Measurements from ENCODE around the gene NDRG3.

Gene NDRG3

GRCh38 chr20:36745927-36746659 lies at the start of gene NDRG3:
Gene NDRG3 (minus strand): TSS chr20:36746090. CDS start chr20:36721735, 24,355 bp downstream.
- H3K4me3 Mint-ChIP-seq, result peak within 1 kb of the TSS; percentile 90
- no peaks in the 10 kb centered on the region for H3K36me3 Mint-ChIP-seq
- peaks cover 18% of the 10 kb centered on the region for H3K4me1 Mint-ChIP-seq (ENCODE audit: low read depth)
- H3K27me3 Mint-ChIP-seq, result no peaks in the 10 kb centered on the region
- peak within 1 kb of the TSS; percentile 92 for H3K27ac Mint-ChIP-seq
- H3K9me3 Mint-ChIP-seq (ENCODE audit: low read depth), result no peaks in the 10 kb centered on the region

- H3K36me3 Mint-ChIP-seq, result no peaks in the 10 kb centered on the region
- H3K27ac Mint-ChIP-seq, result no peak overlapping the region
- no peak overlapping the region for H3K4me3 Mint-ChIP-seq
- H3K27me3 Mint-ChIP-seq, result no peaks in the 10 kb centered on the region
- no peaks in the 10 kb centered on the region for H3K9me3 Mint-ChIP-seq (ENCODE audit: low read depth)
- H3K4me1 Mint-ChIP-seq (ENCODE audit: low read depth), result no peaks in the 10 kb centered on the region
These were observed 48.2 kb upstream of the NDRG3 start for GRCh38 chr20:36794116-36794474.

GRCh38 chr20:36793294-36794115 lies 47.6 kb upstream of the NDRG3 start:
- Mint-ChIP-seq H3K36me3 (no peaks in the 10 kb centered on the region), H3K4me3 (no peak overlapping the region), H3K9me3 (ENCODE audit: low read depth) (no peaks in the 10 kb centered on the region)

GRCh38 chr20:36792422-36792821 lies 46.5 kb upstream of the NDRG3 start:
- no peaks in the 10 kb centered on the region for H3K27me3 Mint-ChIP-seq
- no peak overlapping the region for H3K27ac Mint-ChIP-seq
- H3K4me1 Mint-ChIP-seq (ENCODE audit: low read depth), result no peaks in the 10 kb centered on the region
- H3K4me3 Mint-ChIP-seq, result no peak overlapping the region
- no peaks in the 10 kb centered on the region for H3K36me3 Mint-ChIP-seq
- no peaks in the 10 kb centered on the region for H3K9me3 Mint-ChIP-seq (ENCODE audit: low read depth)

More at GRCh38 chr20:36793294-36794115, 47.6 kb upstream of the NDRG3 start:
- Mint-ChIP-seq H3K4me1 (ENCODE audit: low read depth) (no peaks in the 10 kb centered on the region), H3K27me3 (no peaks in the 10 kb centered on the region), H3K27ac (no peak overlapping the region)

- Mint-ChIP-seq H3K27ac (no peak overlapping the region), H3K4me1 (ENCODE audit: low read depth) (no peaks in the 10 kb centered on the region), H3K9me3 (ENCODE audit: low read depth) (no peaks in the 10 kb centered on the region), H3K27me3 (no peaks in the 10 kb centered on the region), H3K36me3 (no peaks in the 10 kb centered on the region), H3K4me3 (no peak overlapping the region)
These were observed 46.0 kb upstream of the NDRG3 start for GRCh38 chr20:36791862-36792261.

GRCh38 chr20:36786663-36787062 lies 40.8 kb upstream of the NDRG3 start:
- no peaks in the 10 kb centered on the region for H3K4me1 Mint-ChIP-seq (ENCODE audit: low read depth)
- no peaks in the 10 kb centered on the region for H3K36me3 Mint-ChIP-seq
- no peak overlapping the region for H3K27ac Mint-ChIP-seq
- H3K27me3 Mint-ChIP-seq, result no peaks in the 10 kb centered on the region
- H3K9me3 Mint-ChIP-seq (ENCODE audit: low read depth), result no peaks in the 10 kb centered on the region
- no peak overlapping the region for H3K4me3 Mint-ChIP-seq

- no peaks in the 10 kb centered on the region for H3K36me3 Mint-ChIP-seq
- no peaks in the 10 kb centered on the region for H3K9me3 Mint-ChIP-seq (ENCODE audit: low read depth)
- H3K27ac Mint-ChIP-seq, result no peak overlapping the region
- H3K4me1 Mint-ChIP-seq (ENCODE audit: low read depth), result no peaks in the 10 kb centered on the region
- H3K27me3 Mint-ChIP-seq, result no peaks in the 10 kb centered on the region
- no peak overlapping the region for H3K4me3 Mint-ChIP-seq
These were observed 40.4 kb upstream of the NDRG3 start for GRCh38 chr20:36786246-36786645.

GRCh38 chr20:36785308-36785707 lies 39.4 kb upstream of the NDRG3 start:
- H3K27me3 Mint-ChIP-seq, result no peaks in the 10 kb centered on the region
- H3K4me1 Mint-ChIP-seq (ENCODE audit: low read depth), result no peaks in the 10 kb centered on the region
- H3K9me3 Mint-ChIP-seq (ENCODE audit: low read depth), result no peaks in the 10 kb centered on the region
- H3K4me3 Mint-ChIP-seq, result no peak overlapping the region
- no peaks in the 10 kb centered on the region for H3K36me3 Mint-ChIP-seq
- H3K27ac Mint-ChIP-seq, result no peak overlapping the region

- H3K9me3 Mint-ChIP-seq (ENCODE audit: low read depth), result no peaks in the 10 kb centered on the region
- no peak overlapping the region for H3K4me3 Mint-ChIP-seq
- no peaks in the 10 kb centered on the region for H3K4me1 Mint-ChIP-seq (ENCODE audit: low read depth)
- H3K36me3 Mint-ChIP-seq, result no peaks in the 10 kb centered on the region
- no peak overlapping the region for H3K27ac Mint-ChIP-seq
- no peaks in the 10 kb centered on the region for H3K27me3 Mint-ChIP-seq
These were observed 39.0 kb upstream of the NDRG3 start for GRCh38 chr20:36784900-36785299.

GRCh38 chr20:36784116-36784515 lies 38.2 kb upstream of the NDRG3 start:
- no peak overlapping the region for H3K4me3 Mint-ChIP-seq
- H3K27ac Mint-ChIP-seq, result no peak overlapping the region
- no peaks in the 10 kb centered on the region for H3K36me3 Mint-ChIP-seq
- no peaks in the 10 kb centered on the region for H3K4me1 Mint-ChIP-seq (ENCODE audit: low read depth)
- H3K27me3 Mint-ChIP-seq, result no peaks in the 10 kb centered on the region
- H3K9me3 Mint-ChIP-seq (ENCODE audit: low read depth), result no peaks in the 10 kb centered on the region

GRCh38 chr20:36779656-36780025 lies 33.8 kb upstream of the NDRG3 start:
- H3K27me3 Mint-ChIP-seq, result no peaks in the 10 kb centered on the region
- H3K4me1 Mint-ChIP-seq (ENCODE audit: low read depth), result peaks cover 4% of the 10 kb centered on the region
- no peaks in the 10 kb centered on the region for H3K9me3 Mint-ChIP-seq (ENCODE audit: low read depth)
- H3K4me3 Mint-ChIP-seq, result no peak overlapping the region
- no peak overlapping the region for H3K27ac Mint-ChIP-seq
- no peaks in the 10 kb centered on the region for H3K36me3 Mint-ChIP-seq

GRCh38 chr20:36778831-36779655 lies 33.2 kb upstream of the NDRG3 start:
- peaks cover 6% of the 10 kb centered on the region for H3K4me1 Mint-ChIP-seq (ENCODE audit: low read depth)
- H3K4me3 Mint-ChIP-seq, result no peak overlapping the region
- no peak overlapping the region for H3K27ac Mint-ChIP-seq
- no peaks in the 10 kb centered on the region for H3K9me3 Mint-ChIP-seq (ENCODE audit: low read depth)
- H3K36me3 Mint-ChIP-seq, result no peaks in the 10 kb centered on the region
- no peaks in the 10 kb centered on the region for H3K27me3 Mint-ChIP-seq

- Mint-ChIP-seq H3K4me1 (ENCODE audit: low read depth) (peaks cover 15% of the 10 kb centered on the region), H3K36me3 (no peaks in the 10 kb centered on the region), H3K9me3 (ENCODE audit: low read depth) (no peaks in the 10 kb centered on the region), H3K27me3 (no peaks in the 10 kb centered on the region), H3K4me3 (no peak overlapping the region), H3K27ac (no peak overlapping the region)
These were observed 31.7 kb upstream of the NDRG3 start for GRCh38 chr20:36777576-36777975.

GRCh38 chr20:36777167-36777566 lies 31.3 kb upstream of the NDRG3 start:
- Mint-ChIP-seq H3K27me3 (no peaks in the 10 kb centered on the region), H3K9me3 (ENCODE audit: low read depth) (no peaks in the 10 kb centered on the region), H3K27ac (no peak overlapping the region), H3K4me3 (no peak overlapping the region), H3K4me1 (ENCODE audit: low read depth) (peaks cover 16% of the 10 kb centered on the region), H3K36me3 (no peaks in the 10 kb centered on the region)

GRCh38 chr20:36775826-36776225 lies 29.9 kb upstream of the NDRG3 start:
- H3K9me3 Mint-ChIP-seq (ENCODE audit: low read depth), result no peaks in the 10 kb centered on the region
- peaks cover 16% of the 10 kb centered on the region for H3K4me1 Mint-ChIP-seq (ENCODE audit: low read depth)
- no peak overlapping the region for H3K27ac Mint-ChIP-seq
- peak overlapping the region; percentile 30 for H3K4me3 Mint-ChIP-seq
- no peaks in the 10 kb centered on the region for H3K27me3 Mint-ChIP-seq
- no peaks in the 10 kb centered on the region for H3K36me3 Mint-ChIP-seq
